Measurements from ENCODE around the gene SPINT2. TPM values are rescaled to one million over a fixed set of nuclear protein-coding genes. Genes with fewer than 3 reads are reported as not detected.

The SPINT2 gene
- total and polyA plus RNA-seq, 2 of the 13 experiments (the other 11 are each of a cell fraction or from before 2014, with no cell fraction given) = 0.31 to 0.77 TPM

DNA sequence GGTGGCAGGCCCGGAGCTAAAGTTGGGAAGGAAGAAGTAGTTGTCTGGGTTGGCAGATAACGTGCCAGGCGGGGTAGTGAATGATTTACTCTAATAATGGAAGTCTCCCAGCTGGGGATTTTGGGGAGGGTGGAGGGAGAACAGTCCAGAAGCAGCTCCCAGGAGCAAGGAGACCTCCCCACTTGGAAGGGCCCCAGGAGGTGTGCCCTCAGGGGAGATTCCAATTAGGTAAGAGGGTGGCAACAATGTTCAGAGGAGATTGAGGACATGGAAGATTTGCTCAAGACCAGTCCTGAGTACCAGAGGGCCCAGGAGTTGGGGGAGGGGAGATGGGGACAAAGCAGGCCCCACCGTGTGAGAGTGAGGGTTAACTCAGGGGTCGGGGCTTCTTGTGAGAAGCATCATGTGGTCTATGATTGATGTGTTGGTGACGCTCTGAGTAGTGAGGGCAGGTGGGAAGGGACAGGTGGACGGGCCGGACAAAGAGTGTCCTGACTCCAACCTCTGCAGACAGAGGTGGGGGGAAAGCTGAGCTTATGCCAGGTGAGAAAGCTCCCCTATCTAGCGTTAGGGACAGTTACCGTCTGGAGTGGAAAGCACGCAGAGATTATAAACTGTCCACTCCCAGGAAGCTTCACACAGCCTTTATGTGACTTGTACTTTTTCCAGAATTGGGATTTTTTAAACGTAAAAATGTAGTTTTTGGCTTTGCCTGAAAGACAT, 3.5 kb downstream of the SPINT2 start:
- Histone ChIP-seq H4K20me1 (ENCODE audit: insufficient read depth, low read length) (no peaks in the 10 kb centered on the region), H3K79me2 (ENCODE audit: insufficient read depth, low read length) (no peaks in the 10 kb centered on the region), H3K4me2 (ENCODE audit: low read depth, low read length) (peak overlapping the region; percentile 75; the same call in 1 of the 2 replicates), H3K36me3 (replicated peaks in 1 of 2; ENCODE audit: control insufficient read depth in 1 of 2, insufficient read depth in 2 of 2, low read length in 2 of 2) (no peaks in the 10 kb centered on the region), H3K9me3 (ENCODE audit: low read length) (no peaks in the 10 kb centered on the region), H3K4me3 (replicated peaks in 1 of 3; ENCODE audit: insufficient read depth in 1 of 3, low read depth in 2 of 3, low read length in 3 of 3) (peak overlapping the region in 1 of 3 experiments; percentile 56; a peak in 1 of 6 replicates), H3K9ac (ENCODE audit: insufficient read depth, low read depth, low read length) (no peak overlapping the region), H3K27ac (ENCODE audit: extremely low read length, insufficient read depth, low read length) (no peak overlapping the region), H3K4me1 (ENCODE audit: insufficient read depth, low read length) (peaks cover 73% of the 10 kb centered on the region), H2AFZ (ENCODE audit: low read length) (no peak overlapping the region), H3K27me3 (ENCODE audit: control insufficient read depth in 1 of 2, insufficient read depth in 2 of 2, low read length in 2 of 2) (peaks cover 0 to 6% of the 10 kb centered on the region in 2 experiments; a peak in 2 of 5 replicates)
- in situ Hi-C loops (cut with HindIII; ENCODE audit: extremely low pct_ligation_motif_present, low pct_unique_long_range_greater_than_20kb) = no loop called here
- ChIA-PET CTCF (ENCODE audit: low intra/inter-chr PET ratio, low total read pairs) (no interaction called here), POLR2A (no interaction called here)
- intact Hi-C loops (cut with micrococcal nuclease; ENCODE audit: unreplicated experiment) = no loop called here
- 16% methylated on average over 12 of the region's 12 CpGs for WGBS (ENCODE audit: low lambda C conversion rate)
- ATAC-seq (no peak), DNase-seq (ENCODE audit: low spot score) (no peak), FAIRE-seq (no peak)
- BruUV-seq (replicated peaks) = no TSS peak
- TF ChIP-seq ZBTB20 (CRISPR knock-in tag; IDR thresholded peaks at IDR 0.05; ENCODE audit: borderline replicate concordance, low read depth) (no peak), GFI1 (CRISPR knock-in tag; IDR thresholded peaks at IDR 0.05; ENCODE audit: borderline replicate concordance) (no peak), SALL2 (CRISPR knock-in tag; IDR thresholded peaks at IDR 0.05) (no peak), CAMTA2 (CRISPR knock-in tag; IDR thresholded peaks at IDR 0.05; ENCODE audit: borderline replicate concordance) (no peak), ZNF660 (CRISPR knock-in tag; IDR thresholded peaks at IDR 0.05; ENCODE audit: borderline replicate concordance, low read depth) (no peak), RFX1 (IDR thresholded peaks at IDR 0.05) (no peak), ZNF546 (CRISPR knock-in tag; conservative IDR thresholded peaks at IDR 0.05) (no peak), RCOR2 (CRISPR knock-in tag; IDR thresholded peaks at IDR 0.05) (no peak), MED13 (CRISPR knock-in tag; IDR thresholded peaks at IDR 0.05) (no peak)
- TF ChIP-seq, protein P1, sequence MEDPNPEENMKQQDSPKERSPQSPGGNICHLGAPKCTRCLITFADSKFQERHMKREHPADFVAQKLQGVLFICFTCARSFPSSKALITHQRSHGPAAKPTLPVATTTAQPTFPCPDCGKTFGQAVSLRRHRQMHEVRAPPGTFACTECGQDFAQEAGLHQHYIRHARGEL (CRISPR knock-in tag; IDR thresholded peaks at IDR 0.05) = no peak
- TF ChIP-seq, protein P2, sequence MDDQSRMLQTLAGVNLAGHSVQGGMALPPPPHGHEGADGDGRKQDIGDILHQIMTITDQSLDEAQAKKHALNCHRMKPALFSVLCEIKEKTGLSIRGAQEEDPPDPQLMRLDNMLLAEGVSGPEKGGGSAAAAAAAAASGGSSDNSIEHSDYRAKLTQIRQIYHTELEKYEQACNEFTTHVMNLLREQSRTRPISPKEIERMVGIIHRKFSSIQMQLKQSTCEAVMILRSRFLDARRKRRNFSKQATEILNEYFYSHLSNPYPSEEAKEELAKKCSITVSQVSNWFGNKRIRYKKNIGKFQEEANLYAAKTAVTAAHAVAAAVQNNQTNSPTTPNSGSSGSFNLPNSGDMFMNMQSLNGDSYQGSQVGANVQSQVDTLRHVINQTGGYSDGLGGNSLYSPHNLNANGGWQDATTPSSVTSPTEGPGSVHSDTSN (CRISPR knock-in tag; IDR thresholded peaks at IDR 0.05; ENCODE audit: borderline replicate concordance) = no peak
- TF ChIP-seq, protein P3, sequence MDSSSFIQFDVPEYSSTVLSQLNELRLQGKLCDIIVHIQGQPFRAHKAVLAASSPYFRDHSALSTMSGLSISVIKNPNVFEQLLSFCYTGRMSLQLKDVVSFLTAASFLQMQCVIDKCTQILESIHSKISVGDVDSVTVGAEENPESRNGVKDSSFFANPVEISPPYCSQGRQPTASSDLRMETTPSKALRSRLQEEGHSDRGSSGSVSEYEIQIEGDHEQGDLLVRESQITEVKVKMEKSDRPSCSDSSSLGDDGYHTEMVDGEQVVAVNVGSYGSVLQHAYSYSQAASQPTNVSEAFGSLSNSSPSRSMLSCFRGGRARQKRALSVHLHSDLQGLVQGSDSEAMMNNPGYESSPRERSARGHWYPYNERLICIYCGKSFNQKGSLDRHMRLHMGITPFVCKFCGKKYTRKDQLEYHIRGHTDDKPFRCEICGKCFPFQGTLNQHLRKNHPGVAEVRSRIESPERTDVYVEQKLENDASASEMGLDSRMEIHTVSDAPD (CRISPR knock-in tag; IDR thresholded peaks at IDR 0.05) = no peak
- TF ChIP-seq, protein P4, sequence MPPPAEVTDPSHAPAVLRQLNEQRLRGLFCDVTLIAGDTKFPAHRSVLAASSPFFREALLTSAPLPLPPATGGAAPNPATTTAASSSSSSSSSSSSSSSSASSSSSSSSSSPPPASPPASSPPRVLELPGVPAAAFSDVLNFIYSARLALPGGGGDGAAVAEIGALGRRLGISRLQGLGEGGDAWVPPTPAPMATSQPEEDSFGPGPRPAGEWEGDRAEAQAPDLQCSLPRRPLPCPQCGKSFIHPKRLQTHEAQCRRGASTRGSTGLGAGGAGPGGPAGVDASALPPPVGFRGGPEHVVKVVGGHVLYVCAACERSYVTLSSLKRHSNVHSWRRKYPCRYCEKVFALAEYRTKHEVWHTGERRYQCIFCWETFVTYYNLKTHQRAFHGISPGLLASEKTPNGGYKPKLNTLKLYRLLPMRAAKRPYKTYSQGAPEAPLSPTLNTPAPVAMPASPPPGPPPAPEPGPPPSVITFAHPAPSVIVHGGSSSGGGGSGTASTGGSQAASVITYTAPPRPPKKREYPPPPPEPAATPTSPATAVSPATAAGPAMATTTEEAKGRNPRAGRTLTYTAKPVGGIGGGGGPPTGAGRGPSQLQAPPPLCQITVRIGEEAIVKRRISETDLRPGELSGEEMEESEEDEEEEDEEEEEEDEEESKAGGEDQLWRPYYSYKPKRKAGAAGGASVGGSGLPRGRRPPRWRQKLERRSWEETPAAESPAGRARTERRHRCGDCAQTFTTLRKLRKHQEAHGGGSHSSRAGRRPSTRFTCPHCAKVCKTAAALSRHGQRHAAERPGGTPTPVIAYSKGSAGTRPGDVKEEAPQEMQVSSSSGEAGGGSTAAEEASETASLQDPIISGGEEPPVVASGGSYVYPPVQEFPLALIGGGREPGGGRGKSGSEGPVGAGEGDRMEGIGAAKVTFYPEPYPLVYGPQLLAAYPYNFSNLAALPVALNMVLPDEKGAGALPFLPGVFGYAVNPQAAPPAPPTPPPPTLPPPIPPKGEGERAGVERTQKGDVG (CRISPR knock-in tag; IDR thresholded peaks at IDR 0.05; ENCODE audit: borderline replicate concordance) = no peak
- TF ChIP-seq, protein P5, sequence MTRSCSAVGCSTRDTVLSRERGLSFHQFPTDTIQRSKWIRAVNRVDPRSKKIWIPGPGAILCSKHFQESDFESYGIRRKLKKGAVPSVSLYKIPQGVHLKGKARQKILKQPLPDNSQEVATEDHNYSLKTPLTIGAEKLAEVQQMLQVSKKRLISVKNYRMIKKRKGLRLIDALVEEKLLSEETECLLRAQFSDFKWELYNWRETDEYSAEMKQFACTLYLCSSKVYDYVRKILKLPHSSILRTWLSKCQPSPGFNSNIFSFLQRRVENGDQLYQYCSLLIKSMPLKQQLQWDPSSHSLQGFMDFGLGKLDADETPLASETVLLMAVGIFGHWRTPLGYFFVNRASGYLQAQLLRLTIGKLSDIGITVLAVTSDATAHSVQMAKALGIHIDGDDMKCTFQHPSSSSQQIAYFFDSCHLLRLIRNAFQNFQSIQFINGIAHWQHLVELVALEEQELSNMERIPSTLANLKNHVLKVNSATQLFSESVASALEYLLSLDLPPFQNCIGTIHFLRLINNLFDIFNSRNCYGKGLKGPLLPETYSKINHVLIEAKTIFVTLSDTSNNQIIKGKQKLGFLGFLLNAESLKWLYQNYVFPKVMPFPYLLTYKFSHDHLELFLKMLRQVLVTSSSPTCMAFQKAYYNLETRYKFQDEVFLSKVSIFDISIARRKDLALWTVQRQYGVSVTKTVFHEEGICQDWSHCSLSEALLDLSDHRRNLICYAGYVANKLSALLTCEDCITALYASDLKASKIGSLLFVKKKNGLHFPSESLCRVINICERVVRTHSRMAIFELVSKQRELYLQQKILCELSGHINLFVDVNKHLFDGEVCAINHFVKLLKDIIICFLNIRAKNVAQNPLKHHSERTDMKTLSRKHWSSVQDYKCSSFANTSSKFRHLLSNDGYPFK (CRISPR knock-in tag; IDR thresholded peaks at IDR 0.05; ENCODE audit: borderline replicate concordance) = no peak
